Raji (cell line): ENCODE data around the gene IL3.

Experiments
- POLR2A ChIP-seq: IDR thresholded peaks from 2 replicates; pipeline ENCODE4 v1.6.1; 2011; ENCODE audit warnings: low read depth, low read length, control low read depth; ENCODE audit not compliant: insufficient read depth

IL3 gene

DNA sequence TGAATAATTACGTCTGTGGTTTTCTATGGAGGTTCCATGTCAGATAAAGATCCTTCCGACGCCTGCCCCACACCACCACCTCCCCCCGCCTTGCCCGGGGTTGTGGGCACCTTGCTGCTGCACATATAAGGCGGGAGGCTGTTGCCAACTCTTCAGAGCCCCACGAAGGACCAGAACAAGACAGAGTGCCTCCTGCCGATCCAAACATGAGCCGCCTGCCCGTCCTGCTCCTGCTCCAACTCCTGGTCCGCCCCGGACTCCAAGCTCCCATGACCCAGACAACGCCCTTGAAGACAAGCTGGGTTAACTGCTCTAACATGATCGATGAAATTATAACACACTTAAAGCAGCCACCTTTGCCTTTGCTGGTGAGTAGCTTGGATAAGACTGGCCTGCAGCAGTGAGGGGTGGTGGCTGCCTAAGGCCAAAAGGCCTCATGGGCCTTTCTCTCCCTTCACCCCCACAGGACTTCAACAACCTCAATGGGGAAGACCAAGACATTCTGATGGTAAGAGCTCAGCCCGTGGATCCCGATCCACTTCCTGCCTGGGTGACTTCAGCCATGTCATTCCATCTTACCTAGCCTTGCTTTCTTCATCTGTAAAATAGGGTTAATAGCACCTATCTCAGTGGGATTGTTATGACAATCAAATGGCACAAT lies at the start of gene IL3:
Gene IL3, plus strand, starts transcription at position 155 of the 661 bp plus-strand sequence. Its CDS starts 52 bp downstream, at position 207.
- TF ChIP-seq POLR2A: no peak

- TF ChIP-seq POLR2A: no peak
Observed at GRCh38 chr5:132010989-132011621, 49.4 kb upstream of the IL3 start.

GRCh38 chr5:132011622-132012343 lies 48.7 kb upstream of the IL3 start, which contains the start of gene ACSL6:
Gene ACSL6 (minus strand): TSS chr5:132011658. CDS start chr5:132011553, 105 bp downstream.
- TF ChIP-seq POLR2A: no peak

DNA sequence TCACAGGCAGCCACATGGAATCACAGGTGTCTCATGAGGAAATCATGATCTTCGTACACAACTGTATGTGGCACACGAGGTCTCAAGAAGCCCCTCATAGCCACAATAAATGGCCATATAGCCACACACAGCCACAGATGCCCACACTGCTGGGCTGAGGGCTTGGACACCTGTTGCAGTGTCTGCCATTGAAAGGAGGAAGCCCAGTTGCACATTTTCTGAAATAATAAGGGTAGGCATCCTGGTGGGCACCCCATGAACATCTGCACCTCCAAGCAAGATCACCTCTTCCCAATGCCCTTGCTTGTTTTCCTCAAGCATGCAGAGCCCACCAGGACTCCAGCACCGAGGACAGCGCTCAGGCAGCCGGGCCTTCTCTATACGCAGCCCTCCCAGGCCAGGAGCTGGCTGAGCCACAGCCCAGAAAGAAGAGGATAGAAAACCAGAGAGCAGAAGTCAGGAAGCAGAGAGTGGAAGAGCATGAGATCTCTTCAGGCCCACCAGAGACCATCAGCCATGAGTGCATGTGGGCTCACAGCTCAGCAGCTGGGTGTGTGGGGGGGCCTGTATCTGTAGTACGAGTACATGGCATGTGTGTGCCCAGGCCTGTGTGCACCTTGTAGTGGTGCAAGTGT lies 48.0 kb upstream of the IL3 start:
- TF ChIP-seq POLR2A: no peak

DNA sequence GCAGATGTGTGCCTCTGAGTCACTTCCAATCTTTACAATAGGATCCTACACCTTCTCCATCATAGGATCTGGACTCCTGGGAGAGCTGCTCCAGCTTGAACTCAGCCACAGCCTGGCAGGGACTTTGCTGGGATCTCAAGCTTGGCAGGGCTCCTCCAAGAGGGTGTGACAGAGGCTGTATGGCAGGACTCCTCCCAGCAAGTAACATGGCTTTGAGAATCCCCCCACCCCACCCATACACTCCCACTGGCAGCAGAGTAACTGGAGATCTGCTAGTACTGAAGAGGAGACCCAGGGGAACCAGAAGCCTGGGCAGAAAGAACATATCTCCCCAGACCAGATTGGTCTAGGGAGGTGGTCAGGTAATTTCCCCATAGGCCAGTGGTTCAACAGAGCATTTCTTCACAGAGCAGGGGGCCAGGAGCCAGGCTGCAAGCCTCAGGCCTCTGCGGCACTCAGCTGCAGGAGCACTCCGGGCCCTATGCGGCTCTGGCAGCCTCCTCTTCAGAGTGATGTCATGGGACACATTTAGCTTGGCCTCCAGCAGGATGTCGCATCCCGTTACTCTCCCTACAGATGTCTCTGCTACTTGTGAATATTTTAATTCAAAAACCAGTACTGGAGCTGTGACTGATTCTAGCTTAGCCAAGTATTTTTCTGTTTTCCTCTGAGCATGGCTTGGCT lies 47.3 kb upstream of the IL3 start:
- no peak for TF ChIP-seq POLR2A

GRCh38 chr5:132013711-132014110 lies 46.7 kb upstream of the IL3 start:
- TF ChIP-seq POLR2A: no peak

DNA sequence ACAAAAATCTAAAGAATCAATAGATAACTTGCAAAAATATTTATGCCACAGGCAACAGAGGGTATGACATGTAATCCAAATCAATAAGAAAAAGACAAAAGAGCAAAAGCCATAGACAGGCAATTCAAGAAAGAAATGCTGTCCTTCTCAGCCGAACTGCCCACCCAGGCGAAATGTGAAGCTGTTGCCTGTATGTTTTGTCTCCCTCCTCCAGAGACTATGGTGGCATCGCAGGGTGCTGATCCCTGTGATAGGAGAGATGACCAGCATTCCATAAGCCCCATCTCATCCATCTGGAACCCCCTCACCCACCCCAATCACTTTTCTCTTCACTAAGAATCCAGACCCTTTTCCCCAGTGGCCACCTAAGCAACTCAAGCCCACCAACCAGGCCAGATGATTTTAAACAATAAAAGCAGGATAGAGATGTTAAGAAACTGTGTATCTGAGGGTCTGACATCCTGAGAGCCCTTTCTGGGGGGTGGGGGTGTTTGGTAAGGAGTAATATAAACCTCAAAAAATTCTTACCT lies 43.7 kb upstream of the IL3 start:
- TF ChIP-seq POLR2A: no peak

- no peak for TF ChIP-seq POLR2A
Observed at GRCh38 chr5:132017316-132017715, 43.1 kb upstream of the IL3 start.

- TF ChIP-seq POLR2A: no peak
Observed at GRCh38 chr5:132017738-132018625, 42.5 kb upstream of the IL3 start.

GRCh38 chr5:132019337-132019736 lies 41.1 kb upstream of the IL3 start:
- no peak for TF ChIP-seq POLR2A

- no peak for TF ChIP-seq POLR2A
Observed at GRCh38 chr5:132019857-132020555, 40.4 kb upstream of the IL3 start.

DNA sequence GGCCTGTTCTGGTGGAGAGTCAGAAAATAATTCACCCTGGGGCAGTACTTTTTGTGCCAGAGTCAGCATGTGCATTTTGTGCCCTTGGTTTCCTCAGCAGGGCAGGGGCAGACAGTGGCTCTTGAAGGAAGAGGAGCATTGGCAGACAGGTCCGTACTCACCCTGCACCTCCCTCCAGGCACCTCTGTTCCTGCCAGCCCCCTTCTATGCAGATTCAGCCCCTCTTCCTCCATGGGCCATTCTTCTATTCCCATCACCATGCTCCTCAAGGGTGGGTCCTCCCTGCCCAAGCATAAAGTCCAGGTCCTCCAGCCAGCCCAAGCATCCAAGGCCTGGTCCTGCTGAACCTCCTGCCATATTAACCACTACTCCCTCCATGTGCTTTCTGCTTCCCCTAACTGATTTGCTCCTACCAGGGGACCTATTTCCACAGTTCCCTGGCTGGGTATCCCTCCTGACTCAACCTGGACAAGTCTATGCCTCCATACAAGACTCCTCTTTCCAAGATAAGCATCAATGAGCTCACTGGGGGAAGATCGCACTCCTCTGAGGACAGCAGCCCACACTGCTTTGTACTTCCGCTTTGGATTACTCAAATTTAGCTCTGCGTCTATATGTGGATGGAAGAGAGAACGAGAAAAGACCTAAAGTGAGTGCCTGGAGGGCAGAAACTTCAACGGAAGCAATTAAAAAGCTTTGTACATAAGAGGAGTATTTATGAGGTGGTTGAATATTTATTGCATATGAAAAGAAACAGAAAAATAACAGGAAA lies 39.7 kb upstream of the IL3 start:
- TF ChIP-seq POLR2A: no peak
